Measurements from ENCODE around the gene ELMO1. TPM values are rescaled to one million over a fixed set of nuclear protein-coding genes. Genes with fewer than 3 reads are reported as not detected.

Gene ELMO1
- polyA plus RNA-seq, 2 of the 4 experiments (the other 2 are of a cell fraction): 2.3 to 6.1 TPM

DNA sequence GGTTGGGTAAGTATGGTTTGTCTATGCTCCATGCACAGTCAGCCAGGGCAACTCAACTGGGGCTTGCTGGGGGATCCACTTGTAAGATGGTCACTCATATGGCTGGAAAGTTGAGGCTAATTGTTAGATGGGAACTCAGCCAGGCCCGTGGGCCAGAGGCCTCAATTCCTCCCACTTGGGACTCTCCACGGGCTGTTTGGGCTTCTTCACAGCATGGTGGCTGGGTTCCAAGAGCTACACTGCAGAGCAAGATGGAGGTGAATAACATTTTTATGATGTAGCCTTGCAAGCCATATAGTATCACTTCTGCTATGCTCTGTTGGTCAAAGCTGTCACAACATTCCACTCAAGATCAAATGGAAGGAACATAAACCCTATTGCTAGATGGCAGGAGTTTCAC, 39.2 kb downstream of the ELMO1 start:
- Histone ChIP-seq H3K4me1 (peaks cover 32% of the 10 kb centered on the region), H3K27ac (no peak overlapping the region), H3K4me2 (no peak overlapping the region), H3K9me3 (no peaks in the 10 kb centered on the region), H3K4me3 (no peak overlapping the region)
- POLR2A ChIA-PET: no interaction called here
- DNase-seq (ENCODE audit: low read depth in 1 of 2, low spot score in 1 of 2) (no peak), ATAC-seq (no peak), FAIRE-seq (no peak)
- CTCF ChIA-PET: interaction anchor here (0.7 to 1.5 kb wide), 3 partner anchors 12 to 86 kb away, joined by 3 read pairs; no protein-coding TSS in a partner anchor
- 62% methylated on average over 2 of the region's 2 CpGs for WGBS (ENCODE audit: missing lambda C conversion rate)
- no peak for TF ChIP-seq FOSL2 (IDR thresholded peaks at IDR 0.05)
- no peak for TF ChIP-seq FOSL2 (CRISPR knock-in tag; IDR thresholded peaks at IDR 0.05)
- TF ChIP-seq RCOR1 (IDR thresholded peaks at IDR 0.05; ENCODE audit: low read depth, low read length): no peak

DNA sequence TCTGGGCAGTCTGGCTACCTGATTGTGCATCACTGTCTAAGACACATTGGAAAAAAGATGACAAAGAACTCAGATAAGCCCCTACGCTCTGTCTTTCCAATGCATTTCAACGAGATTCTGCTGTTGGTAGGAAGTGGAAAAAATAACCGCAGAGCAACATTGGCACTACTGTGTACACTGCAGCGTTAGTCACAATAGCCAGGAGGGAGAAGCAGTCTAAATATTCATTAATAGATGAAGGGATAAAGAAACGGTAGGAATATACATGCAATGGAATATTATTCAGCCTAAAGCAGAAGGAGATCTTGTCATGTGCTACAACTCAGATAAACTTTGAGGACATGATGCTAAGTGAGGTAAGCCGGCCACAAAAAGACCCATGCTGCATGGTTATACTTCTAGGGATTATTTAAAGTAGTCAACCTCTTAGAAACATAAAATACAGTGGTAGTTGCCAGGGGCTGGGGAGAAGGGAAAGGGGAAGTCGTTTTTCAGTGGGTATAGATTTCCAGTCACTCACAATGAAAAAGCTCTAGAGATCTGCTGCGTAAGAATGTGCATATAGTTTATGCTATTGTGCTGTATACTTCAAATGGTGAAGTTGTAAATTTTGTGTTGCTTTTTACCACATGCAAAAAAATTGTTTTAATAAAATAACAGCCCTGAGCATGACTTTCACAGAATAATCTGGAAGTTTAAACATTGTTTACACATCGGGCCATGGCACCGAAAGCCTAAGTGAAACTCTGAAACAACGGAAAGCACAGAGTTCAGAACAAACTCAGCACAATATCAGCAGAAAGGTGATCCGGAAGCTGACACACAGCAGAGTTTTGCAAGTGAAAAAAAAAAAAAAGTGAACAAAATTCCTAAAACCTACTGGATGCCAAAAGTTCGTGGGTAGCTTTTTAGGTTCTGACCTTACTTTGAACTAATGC, 40.1 kb downstream of the ELMO1 start:
- peak in 1 of 2 experiments; percentile 49; a peak in 3 of 6 replicates for ATAC-seq
- WGBS (ENCODE audit: missing lambda C conversion rate): 37% methylated on average over 13 of the region's 13 CpGs
- peak overlapping the region in 1 of 2 experiments; percentile 31; a peak in 1 of 6 replicates for H3K27ac ChIP-seq

GRCh38 chr7:37405603-37406122, 43.0 kb downstream of the ELMO1 start:
- 75% methylated on average over 9 of the region's 9 CpGs for WGBS (ENCODE audit: missing lambda C conversion rate)
- Histone ChIP-seq H3K4me1 (peaks cover 21% of the 10 kb centered on the region), H3K4me3 (no peak overlapping the region), H3K9me3 (no peaks in the 10 kb centered on the region; the same call in 2 of the 3 replicates), H3K4me2 (no peak overlapping the region), H3K27ac (no peak overlapping the region)
- no peak for TF ChIP-seq FOXS1 (CRISPR knock-in tag; IDR thresholded peaks at IDR 0.05)
- TF ChIP-seq, protein P1, sequence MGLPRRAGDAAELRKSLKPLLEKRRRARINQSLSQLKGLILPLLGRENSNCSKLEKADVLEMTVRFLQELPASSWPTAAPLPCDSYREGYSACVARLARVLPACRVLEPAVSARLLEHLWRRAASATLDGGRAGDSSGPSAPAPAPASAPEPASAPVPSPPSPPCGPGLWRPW (IDR thresholded peaks at IDR 0.05): no peak
- DNase-seq (ENCODE audit: low read depth in 1 of 2, low spot score in 1 of 2): no peak
- ChIA-PET POLR2A (no interaction called here), CTCF (no interaction called here)
- ATAC-seq: no peak
- no peak for FAIRE-seq

More for the DNA sequence above, 40.1 kb downstream of the ELMO1 start:
- Histone ChIP-seq H3K4me2 (peak overlapping the region; percentile 41), H3K9me3 (no peaks in the 10 kb centered on the region), H3K4me3 (no peak overlapping the region), H3K4me1 (peaks cover 23% of the 10 kb centered on the region)
- FAIRE-seq (no peak), DNase-seq (ENCODE audit: low read depth in 1 of 2, low spot score in 1 of 2) (no peak)
- POLR2A ChIA-PET: no interaction called here
- CTCF ChIA-PET: interaction anchor here (0.7 to 1.5 kb wide), 3 partner anchors 13 to 87 kb away, joined by 3 read pairs; no protein-coding TSS in a partner anchor
- TF ChIP-seq, protein P2, sequence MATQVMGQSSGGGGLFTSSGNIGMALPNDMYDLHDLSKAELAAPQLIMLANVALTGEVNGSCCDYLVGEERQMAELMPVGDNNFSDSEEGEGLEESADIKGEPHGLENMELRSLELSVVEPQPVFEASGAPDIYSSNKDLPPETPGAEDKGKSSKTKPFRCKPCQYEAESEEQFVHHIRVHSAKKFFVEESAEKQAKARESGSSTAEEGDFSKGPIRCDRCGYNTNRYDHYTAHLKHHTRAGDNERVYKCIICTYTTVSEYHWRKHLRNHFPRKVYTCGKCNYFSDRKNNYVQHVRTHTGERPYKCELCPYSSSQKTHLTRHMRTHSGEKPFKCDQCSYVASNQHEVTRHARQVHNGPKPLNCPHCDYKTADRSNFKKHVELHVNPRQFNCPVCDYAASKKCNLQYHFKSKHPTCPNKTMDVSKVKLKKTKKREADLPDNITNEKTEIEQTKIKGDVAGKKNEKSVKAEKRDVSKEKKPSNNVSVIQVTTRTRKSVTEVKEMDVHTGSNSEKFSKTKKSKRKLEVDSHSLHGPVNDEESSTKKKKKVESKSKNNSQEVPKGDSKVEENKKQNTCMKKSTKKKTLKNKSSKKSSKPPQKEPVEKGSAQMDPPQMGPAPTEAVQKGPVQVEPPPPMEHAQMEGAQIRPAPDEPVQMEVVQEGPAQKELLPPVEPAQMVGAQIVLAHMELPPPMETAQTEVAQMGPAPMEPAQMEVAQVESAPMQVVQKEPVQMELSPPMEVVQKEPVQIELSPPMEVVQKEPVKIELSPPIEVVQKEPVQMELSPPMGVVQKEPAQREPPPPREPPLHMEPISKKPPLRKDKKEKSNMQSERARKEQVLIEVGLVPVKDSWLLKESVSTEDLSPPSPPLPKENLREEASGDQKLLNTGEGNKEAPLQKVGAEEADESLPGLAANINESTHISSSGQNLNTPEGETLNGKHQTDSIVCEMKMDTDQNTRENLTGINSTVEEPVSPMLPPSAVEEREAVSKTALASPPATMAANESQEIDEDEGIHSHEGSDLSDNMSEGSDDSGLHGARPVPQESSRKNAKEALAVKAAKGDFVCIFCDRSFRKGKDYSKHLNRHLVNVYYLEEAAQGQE (IDR thresholded peaks at IDR 0.05): no peak
- TF ChIP-seq RARB (CRISPR knock-in tag; IDR thresholded peaks at IDR 0.05): no peak
- TF ChIP-seq NPAS2 (CRISPR knock-in tag; IDR thresholded peaks at IDR 0.05; ENCODE audit: borderline replicate concordance): no peak
- TF ChIP-seq RNF2 (IDR thresholded peaks at IDR 0.05; ENCODE audit: borderline replicate concordance, low read depth): no peak

DNA sequence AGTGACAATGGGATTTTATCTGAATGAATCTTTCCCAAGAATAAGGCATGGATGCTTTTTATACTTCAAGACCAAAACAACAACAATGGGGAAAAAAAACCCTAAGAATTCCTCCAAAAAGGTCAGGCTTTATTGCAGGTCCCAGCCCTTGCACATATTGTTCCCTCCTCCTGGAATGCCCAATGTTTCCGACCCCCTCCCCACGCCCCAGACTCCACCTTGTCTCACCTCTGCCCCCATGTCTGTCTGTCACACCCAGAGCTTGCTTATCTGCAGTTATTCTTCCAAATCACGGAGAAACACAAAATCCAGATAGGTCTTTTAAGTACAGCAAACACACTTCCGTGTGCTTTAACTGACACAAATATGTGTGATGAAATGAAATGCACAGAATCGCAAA, 43.5 kb downstream of the ELMO1 start:
- Histone ChIP-seq H3K4me1 (peaks cover 18% of the 10 kb centered on the region), H3K4me2 (no peak overlapping the region), H3K27ac (no peak overlapping the region), H3K4me3 (no peak overlapping the region), H3K9me3 (no peaks in the 10 kb centered on the region; the same call in 2 of the 3 replicates)
- no peak for ATAC-seq
- CTCF ChIA-PET: no interaction called here
- FAIRE-seq: no peak
- TF ChIP-seq ZFP36 (IDR thresholded peaks at IDR 0.05; ENCODE audit: borderline replicate concordance, partially characterized antibody) (no peak), CBX2 (IDR thresholded peaks at IDR 0.05; ENCODE audit: borderline replicate concordance, low read depth) (no peak), KDM1A (IDR thresholded peaks at IDR 0.05; ENCODE audit: low read depth) (no peak), POLR2A (IDR thresholded peaks at IDR 0.05; ENCODE audit: low read length) (no peak), HOXA7 (CRISPR knock-in tag; IDR thresholded peaks at IDR 0.05) (no peak), EHF (CRISPR knock-in tag; IDR thresholded peaks at IDR 0.05) (no peak), PHF8 (IDR thresholded peaks at IDR 0.05; ENCODE audit: borderline replicate concordance, low read depth) (no peak), ATOH8 (CRISPR knock-in tag; IDR thresholded peaks at IDR 0.05; ENCODE audit: low read depth) (no peak)
- POLR2A ChIA-PET: no interaction called here
- no peak for DNase-seq (ENCODE audit: low read depth in 1 of 2, low spot score in 1 of 2)
- 63% methylated on average over 5 of the region's 5 CpGs for WGBS (ENCODE audit: missing lambda C conversion rate)

All from A549 (cell line).